Panc1 (cell line): ENCODE measurements around the gene YTHDC2. TPM values are rescaled to one million over a fixed set of nuclear protein-coding genes. Genes with fewer than 3 reads are reported as not detected.

Source experiments
- ATAC-seq: fragments of 200-7000 bp; cut with Tn5 transposase; 2 replicates; pipeline ENCODE4 v1.9.1; 2020; ENCODE audit warnings: mild to moderate bottlenecking, moderate library complexity
- BruUV-seq: library from RNA; stranded (reverse); fragments of 400-500 nt; replicated peaks from 2 replicates; lab custom pipeline; 2021; lab: Mats Ljungman, UMichigan
- CTCF ChIA-PET: fragments of 300-600 bp; sonication (Branson Sonifier 250); formaldehyde crosslinking; loops from one replicate; lab custom pipeline; 2022; ENCODE audit warnings: antibody characterized with exemption; lab: Charles Lee
- POLR2A ChIA-PET: fragments of 300-600 bp; sonication (Branson Sonifier 250); formaldehyde crosslinking; loops from one replicate; lab custom pipeline; 2022; ENCODE audit warnings: antibody characterized with exemption; lab: Charles Lee
- DNase-seq: peaks from one replicate; pipeline ENCODE4 v3.0.0-alpha.2; 2010; ENCODE audit warnings: low read depth, low spot score
- H3K27ac ChIP-seq: 2 replicates; pipeline ENCODE4 v1.5.1; 2011; ENCODE audit warnings: mild to moderate bottlenecking, low read length, inconsistent platforms
- H3K27me3 ChIP-seq: fragments of 200-500 bp; sonication (Bioruptor generic); 2 replicates; pipeline ENCODE4 v1.6.0; 2014; ENCODE audit warnings: low read length, inconsistent platforms; ENCODE audit not compliant: control insufficient read depth, insufficient read depth
- H3K36me3 ChIP-seq: fragments of 200-500 bp; sonication (Bioruptor generic); 2 replicates; pipeline ENCODE4 v1.5.1; 2014; ENCODE audit warnings: inconsistent platforms, mild to moderate bottlenecking, low read length, moderate library complexity; ENCODE audit not compliant: control insufficient read depth, insufficient read depth
- H3K4me1 ChIP-seq: 2 replicates; pipeline ENCODE4 v1.5.1; 2011; ENCODE audit warnings: inconsistent platforms, mild to moderate bottlenecking, low read length, moderate library complexity; ENCODE audit not compliant: control insufficient read depth, insufficient read depth
- H3K4me3 ChIP-seq, 2 experiments: 2 replicates each; pipeline ENCODE4 v1.5.1; 2011 to 2012; ENCODE audit warnings: low read depth in 2 of 2, low read length in 2 of 2, mild to moderate bottlenecking in 2 of 2, inconsistent platforms in 1 of 2, moderate library complexity in 1 of 2
- H3K9me3 ChIP-seq: fragments of 200-500 bp; sonication (Bioruptor generic); 2 replicates; pipeline ENCODE4 v1.5.1; 2014; ENCODE audit warnings: low read depth, mild to moderate bottlenecking, inconsistent platforms, low read length, moderate library complexity; ENCODE audit not compliant: control insufficient read depth, insufficient read depth
- POLR2AphosphoS5 ChIP-seq: IDR thresholded peaks from 2 replicates; pipeline ENCODE4 v1.6.1; 2012; ENCODE audit warnings: mild to moderate bottlenecking, low read depth, low read length, moderate library complexity
- SIN3A ChIP-seq: IDR thresholded peaks from 2 replicates; pipeline ENCODE4 v1.6.1; 2012; ENCODE audit warnings: low read depth, mild to moderate bottlenecking, low read length, moderate library complexity, borderline replicate concordance; ENCODE audit not compliant: insufficient read depth
- TCF7L2 ChIP-seq: IDR thresholded peaks from 2 replicates; pipeline ENCODE4 v1.6.1; 2011; ENCODE audit warnings: mild to moderate bottlenecking, low read depth, low read length, inconsistent platforms
- in situ Hi-C: cut with HindIII; loops from 2 replicates; pipeline ENCODE4 v1.10.0; 2016; ENCODE audit warnings: low sequenced_read_pairs, low pct_unique_long_range_greater_than_20kb
- intact Hi-C: fragments of 100-400 bp; cut with micrococcal nuclease; formaldehyde crosslinking; loops from one replicate; pipeline ENCODE4 v1.10.0; 2022; ENCODE audit not compliant: unreplicated experiment
- total RNA-seq: library from RNA; stranded (reverse); gene quantifications from one replicate; pipeline ENCODE4 v1.2.1, GENCODE V29; 2021; ENCODE audit not compliant: unreplicated experiment
- TF ChIP-seq, protein P1 (sequence below): fragments of 450-650 bp; IDR thresholded peaks from 2 replicates; pipeline ENCODE4 v1.5.1; 2017; ENCODE audit warnings: mild to moderate bottlenecking
- TF ChIP-seq, protein P2 (sequence below), 2 experiments: IDR thresholded peaks; 2 replicates each; pipeline ENCODE4 v1.6.1; 2011 to 2012; ENCODE audit warnings: low read depth in 2 of 2, control low read depth in 1 of 2, low read length in 1 of 2, mild to moderate bottlenecking in 1 of 2, moderate library complexity in 1 of 2; ENCODE audit not compliant: insufficient read depth in 1 of 2

The YTHDC2 gene
- total RNA-seq, 1 experiment from 2014 or later, result 21.7 TPM

DNA sequence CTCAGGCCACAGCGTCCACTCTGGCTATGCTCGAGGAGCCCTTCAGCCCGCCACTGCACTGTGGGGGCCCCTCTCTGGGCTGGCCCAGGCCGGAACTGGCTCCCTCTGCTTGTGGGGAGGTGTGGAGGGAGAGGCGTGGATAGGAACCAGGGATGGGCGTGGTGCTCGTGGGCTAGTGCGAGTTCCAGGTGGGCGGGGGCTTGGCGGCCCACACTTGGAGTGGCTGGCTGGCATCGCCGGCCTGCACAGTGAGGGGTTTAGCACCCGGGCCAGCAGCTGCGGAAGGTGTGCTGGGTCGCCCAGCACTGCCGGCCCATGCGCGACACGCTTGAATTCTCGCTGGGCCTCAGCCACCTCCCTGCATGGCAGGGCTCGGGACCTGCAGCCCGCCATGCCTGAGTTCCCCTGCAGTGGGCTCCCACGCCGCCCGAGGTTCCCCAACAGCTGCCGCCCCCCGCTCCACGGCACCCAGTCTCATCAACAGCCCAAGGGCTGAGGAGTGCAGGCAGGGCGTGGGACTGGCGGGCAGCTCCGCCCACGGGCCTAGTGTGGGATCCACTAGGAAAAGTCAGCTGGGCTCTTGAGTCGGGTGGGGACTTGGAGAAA is 103.8 kb downstream of the YTHDC2 start:
- ChIA-PET CTCF (no interaction called here), POLR2A (no interaction called here)
- Histone ChIP-seq H3K36me3 (no peaks in the 10 kb centered on the region), H3K9me3 (no peaks in the 10 kb centered on the region), H3K27ac (no peak overlapping the region), H3K27me3 (no peaks in the 10 kb centered on the region), H3K4me1 (no peaks in the 10 kb centered on the region), H3K4me3 (no peak overlapping the region)
- BruUV-seq, result no TSS peak
- intact Hi-C loops (loop anchor here (10.0 kb wide), 1 partner anchor 1448 kb away; no protein-coding TSS in a partner anchor), in situ Hi-C loops (no loop called here)
- ATAC-seq (no peak), DNase-seq (no peak)
- TF ChIP-seq TCF7L2, result no peak
- TF ChIP-seq POLR2AphosphoS5, result no peak
- TF ChIP-seq, protein P1, sequence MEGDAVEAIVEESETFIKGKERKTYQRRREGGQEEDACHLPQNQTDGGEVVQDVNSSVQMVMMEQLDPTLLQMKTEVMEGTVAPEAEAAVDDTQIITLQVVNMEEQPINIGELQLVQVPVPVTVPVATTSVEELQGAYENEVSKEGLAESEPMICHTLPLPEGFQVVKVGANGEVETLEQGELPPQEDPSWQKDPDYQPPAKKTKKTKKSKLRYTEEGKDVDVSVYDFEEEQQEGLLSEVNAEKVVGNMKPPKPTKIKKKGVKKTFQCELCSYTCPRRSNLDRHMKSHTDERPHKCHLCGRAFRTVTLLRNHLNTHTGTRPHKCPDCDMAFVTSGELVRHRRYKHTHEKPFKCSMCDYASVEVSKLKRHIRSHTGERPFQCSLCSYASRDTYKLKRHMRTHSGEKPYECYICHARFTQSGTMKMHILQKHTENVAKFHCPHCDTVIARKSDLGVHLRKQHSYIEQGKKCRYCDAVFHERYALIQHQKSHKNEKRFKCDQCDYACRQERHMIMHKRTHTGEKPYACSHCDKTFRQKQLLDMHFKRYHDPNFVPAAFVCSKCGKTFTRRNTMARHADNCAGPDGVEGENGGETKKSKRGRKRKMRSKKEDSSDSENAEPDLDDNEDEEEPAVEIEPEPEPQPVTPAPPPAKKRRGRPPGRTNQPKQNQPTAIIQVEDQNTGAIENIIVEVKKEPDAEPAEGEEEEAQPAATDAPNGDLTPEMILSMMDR, result no peak
- no peak for TF ChIP-seq SIN3A
- TF ChIP-seq, protein P2, sequence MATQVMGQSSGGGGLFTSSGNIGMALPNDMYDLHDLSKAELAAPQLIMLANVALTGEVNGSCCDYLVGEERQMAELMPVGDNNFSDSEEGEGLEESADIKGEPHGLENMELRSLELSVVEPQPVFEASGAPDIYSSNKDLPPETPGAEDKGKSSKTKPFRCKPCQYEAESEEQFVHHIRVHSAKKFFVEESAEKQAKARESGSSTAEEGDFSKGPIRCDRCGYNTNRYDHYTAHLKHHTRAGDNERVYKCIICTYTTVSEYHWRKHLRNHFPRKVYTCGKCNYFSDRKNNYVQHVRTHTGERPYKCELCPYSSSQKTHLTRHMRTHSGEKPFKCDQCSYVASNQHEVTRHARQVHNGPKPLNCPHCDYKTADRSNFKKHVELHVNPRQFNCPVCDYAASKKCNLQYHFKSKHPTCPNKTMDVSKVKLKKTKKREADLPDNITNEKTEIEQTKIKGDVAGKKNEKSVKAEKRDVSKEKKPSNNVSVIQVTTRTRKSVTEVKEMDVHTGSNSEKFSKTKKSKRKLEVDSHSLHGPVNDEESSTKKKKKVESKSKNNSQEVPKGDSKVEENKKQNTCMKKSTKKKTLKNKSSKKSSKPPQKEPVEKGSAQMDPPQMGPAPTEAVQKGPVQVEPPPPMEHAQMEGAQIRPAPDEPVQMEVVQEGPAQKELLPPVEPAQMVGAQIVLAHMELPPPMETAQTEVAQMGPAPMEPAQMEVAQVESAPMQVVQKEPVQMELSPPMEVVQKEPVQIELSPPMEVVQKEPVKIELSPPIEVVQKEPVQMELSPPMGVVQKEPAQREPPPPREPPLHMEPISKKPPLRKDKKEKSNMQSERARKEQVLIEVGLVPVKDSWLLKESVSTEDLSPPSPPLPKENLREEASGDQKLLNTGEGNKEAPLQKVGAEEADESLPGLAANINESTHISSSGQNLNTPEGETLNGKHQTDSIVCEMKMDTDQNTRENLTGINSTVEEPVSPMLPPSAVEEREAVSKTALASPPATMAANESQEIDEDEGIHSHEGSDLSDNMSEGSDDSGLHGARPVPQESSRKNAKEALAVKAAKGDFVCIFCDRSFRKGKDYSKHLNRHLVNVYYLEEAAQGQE (IDR thresholded peaks at IDR 0.05; ENCODE audit: insufficient read depth in 1 of 2, low read depth in 2 of 2, low read length in 1 of 2), result no peak

DNA sequence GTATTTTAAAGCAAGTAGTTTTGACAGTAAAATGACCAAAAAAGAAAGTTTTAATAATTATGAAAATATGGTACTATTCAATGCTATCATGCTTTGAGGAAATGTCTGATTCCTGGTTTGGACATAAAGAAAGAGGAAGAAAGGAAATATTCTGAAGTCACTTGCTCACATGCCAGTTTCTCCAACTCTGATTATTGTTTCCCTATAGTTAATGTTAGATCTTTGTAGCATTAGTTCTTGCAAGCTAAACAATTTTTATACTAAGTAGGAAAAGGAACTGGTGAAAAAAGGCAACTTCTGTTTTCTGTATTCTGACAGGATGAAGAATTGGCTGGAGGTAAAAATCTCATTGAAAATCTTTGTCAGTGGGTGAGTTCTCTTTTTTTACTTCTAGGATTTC is 119.5 kb downstream of the YTHDC2 start:
- BruUV-seq, result no TSS peak
- no peaks in the 10 kb centered on the region for H3K36me3 ChIP-seq
- H3K4me3 ChIP-seq, result no peak overlapping the region
- TF ChIP-seq SIN3A, result no peak
- no peak for TF ChIP-seq TCF7L2
- no peak for TF ChIP-seq POLR2AphosphoS5
- TF ChIP-seq, protein P2 (IDR thresholded peaks at IDR 0.05; ENCODE audit: insufficient read depth in 1 of 2, low read depth in 2 of 2, low read length in 1 of 2), result no peak
- TF ChIP-seq, protein P1, result no peak
- in situ Hi-C loops, result no loop called here
- H3K4me1 ChIP-seq, result no peaks in the 10 kb centered on the region
- ATAC-seq, result no peak
- no peaks in the 10 kb centered on the region; the same call in 1 of the 2 replicates for H3K27me3 ChIP-seq
- H3K27ac ChIP-seq, result no peak overlapping the region
- DNase-seq, result no peak
- ChIA-PET CTCF (no interaction called here), POLR2A (no interaction called here)
- intact Hi-C loops, result no loop called here
- H3K9me3 ChIP-seq, result no peaks in the 10 kb centered on the region
